ACHN (cell line): Measurements from ENCODE around the gene HIVEP1.
A peak's percentile ranks its signal among the peaks of the same experiment; 100 is the strongest.
"Not testable (repeated sequence)": the region's sequence is repeated elsewhere in the genome, so short reads cannot be mapped to it uniquely, and the experiment has no call there.

Source experiments
- DNase-seq: peaks from one replicate; pipeline ENCODE4 v3.0.0-alpha.2; 2015
- in situ Hi-C: cut with HindIII; loops from 2 replicates; pipeline ENCODE4 v1.10.0; 2017; ENCODE audit warnings: low sequenced_read_pairs, low pct_ligation_motif_present, low pct_unique_long_range_greater_than_20kb

HIVEP1 gene

DNA sequence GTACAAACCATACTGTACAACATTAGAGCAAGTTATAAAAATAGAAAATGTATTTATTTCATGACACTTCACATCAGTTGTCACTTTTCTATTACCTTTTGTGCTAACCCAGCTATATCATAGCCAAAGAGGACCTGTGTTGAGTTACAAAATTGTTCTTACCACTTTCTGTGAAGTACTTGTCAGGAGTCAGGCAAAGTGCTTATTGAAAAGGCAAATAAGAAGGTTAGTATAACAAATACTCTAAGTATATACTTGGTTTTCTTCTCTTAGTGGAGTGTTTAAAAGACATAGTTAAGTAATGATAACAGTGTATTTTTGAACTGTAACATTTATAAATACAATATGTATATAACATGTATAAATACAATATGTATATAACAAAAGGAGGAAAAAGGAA lies 88.9 kb downstream of the HIVEP1 start:
- in situ Hi-C loops, result no loop called here
- DNase-seq, result no peak

DNA sequence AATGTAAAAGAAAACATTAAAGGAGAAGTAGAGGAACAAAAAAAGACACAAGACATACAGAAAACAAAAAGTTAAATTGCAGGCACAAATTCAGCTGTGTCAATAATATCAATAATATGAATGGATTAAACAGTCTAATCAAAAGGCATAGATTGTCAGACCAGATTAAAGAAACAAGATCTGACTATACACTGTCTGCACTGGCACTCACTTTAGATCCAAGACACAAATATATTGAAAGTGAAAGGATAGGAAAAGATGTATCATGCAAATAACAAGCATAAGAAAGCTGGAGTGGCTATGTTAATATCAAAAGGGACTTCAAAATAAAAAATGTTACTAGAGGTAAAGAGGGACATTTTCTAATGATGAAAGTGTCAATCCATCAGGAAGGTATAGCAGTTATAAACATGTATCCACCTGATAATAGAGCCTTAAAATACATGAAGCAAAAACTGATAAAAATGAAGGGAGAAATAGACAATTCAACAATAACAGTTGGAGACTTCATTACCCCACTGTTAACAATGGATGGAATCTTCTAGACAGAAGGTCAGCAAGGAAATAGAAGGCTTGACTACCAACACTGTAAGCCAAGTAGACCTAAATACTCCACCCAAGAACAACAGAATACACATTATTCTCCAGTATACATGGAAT lies 89.7 kb downstream of the HIVEP1 start:
- in situ Hi-C loops, result no loop called here

DNA sequence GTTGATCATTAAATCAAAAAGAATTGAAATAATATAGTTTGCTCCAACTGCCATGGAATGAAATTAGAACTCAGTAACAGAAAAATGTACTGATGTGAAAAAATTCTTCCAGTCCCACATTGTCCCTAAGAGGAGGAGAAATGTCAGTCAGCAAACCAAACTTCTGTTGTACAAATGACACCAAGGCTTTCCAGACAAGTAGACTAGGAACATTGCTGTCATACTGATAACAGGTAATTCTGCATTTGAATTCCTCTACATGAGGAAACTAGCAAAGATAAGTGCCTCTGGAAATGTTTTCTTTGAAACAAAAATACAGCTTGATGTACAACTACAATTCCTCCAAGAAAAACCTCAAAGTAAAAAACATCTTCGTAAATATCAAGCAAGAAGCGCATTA lies 90.2 kb downstream of the HIVEP1 start:
- in situ Hi-C loops, result no loop called here
- DNase-seq, result no peak

More for the DNA sequence above, 89.7 kb downstream of the HIVEP1 start:
- no peak for DNase-seq

- no peak for DNase-seq
- in situ Hi-C loops, result no loop called here
Measured at GRCh38 chr6:12103158-12103557, 91.0 kb downstream of the HIVEP1 start.

DNA sequence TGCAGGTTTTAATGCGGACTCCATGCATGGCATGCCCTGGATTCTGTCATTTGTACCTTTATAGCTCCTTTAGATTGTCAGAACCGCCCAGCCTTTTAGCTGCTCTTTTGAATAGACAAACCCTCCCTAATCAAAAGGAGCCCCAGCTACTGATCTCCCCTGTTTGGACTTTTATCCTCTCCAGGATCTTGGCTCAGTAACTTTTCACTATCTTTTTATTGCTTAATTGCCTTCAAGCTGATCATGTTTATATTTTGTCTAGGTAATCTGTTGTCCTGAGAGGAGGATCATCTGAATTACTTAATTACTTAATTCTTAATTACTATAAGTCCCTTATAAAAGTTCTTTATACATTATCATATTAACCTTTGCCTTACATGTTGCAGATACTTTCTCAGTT lies 93.2 kb downstream of the HIVEP1 start:
- in situ Hi-C loops, result no loop called here
- DNase-seq, result no peak

DNA sequence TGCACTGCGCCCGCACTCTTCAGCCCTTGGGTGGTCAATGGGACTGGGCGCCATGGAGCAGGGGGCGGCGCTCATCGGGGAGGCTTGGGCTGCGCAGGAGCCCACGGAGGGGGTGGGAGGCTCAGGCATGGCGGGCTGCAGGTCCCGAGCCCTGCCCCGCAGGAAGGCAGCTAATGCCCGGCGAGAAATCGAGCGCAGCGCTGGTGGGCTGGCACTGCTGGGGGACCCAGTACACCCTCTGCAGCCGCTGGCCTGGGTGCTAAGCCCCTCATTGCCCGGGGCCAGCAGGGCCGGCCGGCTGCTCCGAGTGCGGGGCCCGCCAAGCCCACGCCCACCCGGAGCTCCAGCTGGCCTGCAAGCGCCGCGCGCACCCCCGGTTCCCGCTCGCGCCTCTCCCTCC lies 96.3 kb downstream of the HIVEP1 start:
- DNase-seq, in situ Hi-C loops: not testable (repeated sequence)

GRCh38 chr6:12110523-12111362 lies 98.6 kb downstream of the HIVEP1 start:
- in situ Hi-C loops, result no loop called here
- DNase-seq, result no peak

- in situ Hi-C loops, result no loop called here
Measured at GRCh38 chr6:12111363-12111670, 99.2 kb downstream of the HIVEP1 start.

GRCh38 chr6:12112540-12113189 lies 100.6 kb downstream of the HIVEP1 start:
- in situ Hi-C loops, result no loop called here
- DNase-seq, result peak; percentile 31

More at GRCh38 chr6:12111363-12111670, 99.2 kb downstream of the HIVEP1 start:
- no peak for DNase-seq

- in situ Hi-C loops, result no loop called here
- peak; percentile 70 for DNase-seq
Measured at GRCh38 chr6:12113190-12113577, 101.1 kb downstream of the HIVEP1 start.

GRCh38 chr6:12114055-12114503 lies 102.0 kb downstream of the HIVEP1 start:
- in situ Hi-C loops, result no loop called here
- no peak for DNase-seq

- no peak for DNase-seq
- in situ Hi-C loops, result no loop called here
Measured at GRCh38 chr6:12115001-12115400, 102.9 kb downstream of the HIVEP1 start.

- DNase-seq, result no peak
- in situ Hi-C loops, result no loop called here
Measured at GRCh38 chr6:12115492-12115891, 103.4 kb downstream of the HIVEP1 start.

- in situ Hi-C loops, result no loop called here
- no peak for DNase-seq
Measured at GRCh38 chr6:12116264-12116800, 104.2 kb downstream of the HIVEP1 start.

GRCh38 chr6:12116978-12117377 lies 104.9 kb downstream of the HIVEP1 start:
- in situ Hi-C loops, result no loop called here
- no peak for DNase-seq

- no peak for DNase-seq
- in situ Hi-C loops, result no loop called here
Measured at GRCh38 chr6:12118607-12119006, 106.5 kb downstream of the HIVEP1 start.

DNA sequence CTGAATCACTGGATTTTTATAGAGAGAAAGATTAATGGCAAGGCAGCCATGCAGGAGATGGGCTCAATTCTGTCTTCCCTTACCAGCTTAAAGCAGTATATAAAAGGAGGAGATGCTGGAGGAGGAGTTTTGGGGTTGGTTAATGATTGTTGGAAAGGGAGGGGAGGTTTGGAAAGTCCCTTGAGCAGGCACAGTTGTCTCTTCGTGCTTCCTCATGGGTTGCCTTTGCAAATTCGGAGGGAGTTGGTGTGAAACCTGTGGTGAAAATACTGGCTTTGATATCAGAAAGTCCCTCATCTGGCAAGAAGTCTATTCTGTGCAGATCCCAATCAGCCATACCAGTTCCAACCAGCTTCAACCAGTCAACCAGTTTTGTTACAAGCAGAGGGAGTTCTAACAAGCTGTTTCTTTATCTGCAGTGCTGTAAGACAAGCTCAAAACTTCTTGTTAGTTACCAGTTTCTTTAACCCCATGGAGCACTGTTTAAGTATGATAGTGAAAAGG lies 107.0 kb downstream of the HIVEP1 start:
- peak; percentile 68 for DNase-seq
- in situ Hi-C loops, result no loop called here

- in situ Hi-C loops, result no loop called here
- no peak for DNase-seq
Measured at GRCh38 chr6:12125396-12125795, 113.3 kb downstream of the HIVEP1 start.

GRCh38 chr6:12126051-12126450 lies 113.9 kb downstream of the HIVEP1 start:
- DNase-seq, result no peak
- in situ Hi-C loops, result no loop called here
